ENCODE measurements around the gene ESYT3. TPM values are rescaled to one million over a fixed set of nuclear protein-coding genes. Genes with fewer than 3 reads are reported as not detected.

The ESYT3 gene
- total and polyA plus RNA-seq, 2 of the 8 experiments (the other 6 are each of a cell fraction or from before 2014, with no cell fraction given), result 4.4 to 7.3 TPM

DNA sequence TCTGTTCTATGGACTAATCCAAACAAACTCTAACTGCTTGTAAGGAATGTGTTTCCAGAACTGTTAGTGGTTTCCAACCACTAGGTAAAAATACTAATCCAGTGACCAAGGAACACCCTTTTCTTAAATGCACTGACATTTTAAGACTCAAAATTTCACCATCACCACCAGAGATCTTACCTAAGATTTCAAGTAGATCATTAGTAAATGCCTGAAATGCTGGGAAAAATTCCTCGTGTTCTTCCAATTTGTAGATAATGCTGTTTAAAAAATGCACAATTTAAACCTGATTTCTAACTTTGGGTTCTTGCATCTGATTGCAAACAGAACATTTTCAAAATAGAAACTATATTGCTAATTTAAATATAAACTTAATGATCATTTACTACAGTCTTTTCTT, 63.4 kb downstream of the ESYT3 start:
- H2BK20ac ChIP-seq (ENCODE audit: low read length), result no peak overlapping the region
- no peaks in the 10 kb centered on the region for H3K79me2 ChIP-seq (ENCODE audit: control insufficient read depth in 1 of 2, insufficient read depth in 2 of 2, low read length in 2 of 2)
- WGBS, 2 experiments (ENCODE audit: extremely low coverage in 1 of 2, insufficient coverage in 1 of 2, insufficient read length in 1 of 2, insufficient replicate concordance in 2 of 2, low coverage in 1 of 2, low lambda C conversion rate in 2 of 2, missing lambda C conversion rate in 1 of 2), result 84% methylated on average over 1 of the region's 1 CpG; no CpG with 5 or more reads in 1 of the 2 experiments
- H3K4me3 ChIP-seq (ENCODE audit: extremely low read depth in 1 of 4, insufficient read depth in 2 of 4, low read depth in 3 of 4, low read length in 4 of 4), result no peak overlapping the region
- H3K23me2 ChIP-seq (ENCODE audit: low read depth, low read length), result no peaks in the 10 kb centered on the region
- no peaks in the 10 kb centered on the region for H4K20me1 ChIP-seq (replicated peaks in 1 of 2; ENCODE audit: control insufficient read depth in 1 of 2, insufficient read depth in 2 of 2, low read length in 2 of 2)
- DNase-seq (ENCODE audit: low read depth in 1 of 2, low spot score in 2 of 2), result no peak
- no peak overlapping the region for H4K91ac ChIP-seq (replicated peaks; ENCODE audit: insufficient read length, low read length)
- no peak overlapping the region for H3K56ac ChIP-seq (replicated peaks; ENCODE audit: insufficient read length, low read depth, low read length)
- H2BK120ac ChIP-seq (replicated peaks; ENCODE audit: low read depth, low read length), result no peak overlapping the region
- peaks cover 0 to 7% (median 0%) of the 10 kb centered on the region in 4 experiments; a peak in 2 of 8 replicates for H3K36me3 ChIP-seq (ENCODE audit: control insufficient read depth in 2 of 4, insufficient read depth in 4 of 4, low read length in 3 of 4)
- H3K27ac ChIP-seq (ENCODE audit: low read depth, low read length), result no peak overlapping the region
- no peak overlapping the region for H2AFZ ChIP-seq (ENCODE audit: low read length)
- no peak overlapping the region for H3K18ac ChIP-seq (ENCODE audit: extremely low read depth, low read length)
- H4K5ac ChIP-seq (ENCODE audit: insufficient read length, low read depth, low read length), result no peak overlapping the region
- no peak overlapping the region for H3K9ac ChIP-seq (replicated peaks in 1 of 4; ENCODE audit: extremely low read depth in 1 of 4, low read depth in 3 of 4, low read length in 3 of 4)
- no peak overlapping the region for H4K8ac ChIP-seq (ENCODE audit: extremely low read depth, insufficient read depth, low read length)
- H3K4me1 ChIP-seq (replicated peaks in 1 of 4; ENCODE audit: control insufficient read depth in 3 of 4, insufficient read depth in 4 of 4, low read length in 3 of 4), result peaks cover 0 to 6% (median 2%) of the 10 kb centered on the region in 4 experiments; a peak in 2 of 7 replicates
- H2BK5ac ChIP-seq (ENCODE audit: low read depth, low read length), result no peak overlapping the region
- POLR2A ChIA-PET (ENCODE audit: partially characterized antibody), result no interaction called here
- H3K23ac ChIP-seq (ENCODE audit: insufficient read length), result no peak overlapping the region
- H3K4me2 ChIP-seq (ENCODE audit: insufficient read depth in 1 of 2, low read depth in 2 of 2, low read length in 2 of 2), result no peak overlapping the region
- H3K79me1 ChIP-seq (ENCODE audit: low read depth, low read length), result no peaks in the 10 kb centered on the region
- H2BK15ac ChIP-seq (ENCODE audit: low read length), result no peak overlapping the region
- no peak overlapping the region for H2AK5ac ChIP-seq (ENCODE audit: low read depth, low read length)
- no peak overlapping the region for H2BK12ac ChIP-seq (ENCODE audit: low read depth, low read length)
- TF ChIP-seq HDAC6 (IDR thresholded peaks at IDR 0.05; ENCODE audit: low read depth, low read length) (no peak), SUZ12 (IDR thresholded peaks at IDR 0.05; ENCODE audit: low read length) (no peak), TAF7 (optimal IDR thresholded peaks at IDR 0.05; ENCODE audit: borderline replicate concordance, low read depth, low read length) (no peak), CHD1 (IDR thresholded peaks at IDR 0.05; ENCODE audit: low read depth, low read length) (no peak), POLR2AphosphoS5 (IDR thresholded peaks at IDR 0.05; ENCODE audit: low read depth, low read length) (no peak), TBP (IDR thresholded peaks at IDR 0.05; ENCODE audit: low read depth, low read length) (no peak), SP1 (IDR thresholded peaks at IDR 0.05; ENCODE audit: low read depth, low read length) (no peak), CEBPB (IDR thresholded peaks at IDR 0.05; ENCODE audit: low read depth, low read length) (no peak), RBBP5 (IDR thresholded peaks at IDR 0.05; ENCODE audit: borderline replicate concordance, low read depth, low read length) (no peak), CHD2 (IDR thresholded peaks at IDR 0.05; ENCODE audit: low read length) (no peak), NRF1 (IDR thresholded peaks at IDR 0.05; ENCODE audit: low read depth, low read length) (no peak), KDM5A (IDR thresholded peaks at IDR 0.05; ENCODE audit: low read length) (no peak)
- no peaks in the 10 kb centered on the region for H3K27me3 ChIP-seq (replicated peaks in 1 of 4; ENCODE audit: control insufficient read depth in 3 of 4, extremely low read depth in 1 of 4, insufficient read depth in 3 of 4, low read length in 3 of 4)
- no peak for FAIRE-seq
- H3K9me3 ChIP-seq (ENCODE audit: insufficient read depth in 2 of 2, low read depth in 1 of 2, low read length in 1 of 2), result no peaks in the 10 kb centered on the region
- CTCF ChIA-PET (ENCODE audit: partially characterized antibody), result interaction anchor here (0.6 to 1.7 kb wide), 4 partner anchors 14 to 792 kb away, joined by 3 to 7 read pairs (median 4); no protein-coding TSS in a partner anchor
- H3K14ac ChIP-seq (ENCODE audit: insufficient read length), result no peak overlapping the region
- no peak overlapping the region for H3K4ac ChIP-seq (replicated peaks; ENCODE audit: insufficient read length, low read depth, low read length)

Measured in H1 (cell line).